HepG2 (cell line): Measurements from ENCODE around the gene HAX1. TPM values are rescaled to one million over a fixed set of nuclear protein-coding genes. Genes with fewer than 3 reads are reported as not detected.
A peak's percentile ranks its signal among the peaks of the same experiment; 100 is the strongest.

Source experiments
- CAMTA2 ChIP-seq: sonication (generic); formaldehyde crosslinking; IDR thresholded peaks from 2 replicates; pipeline ENCODE4 v1.4.0; 2020; ENCODE audit warnings: mild to moderate bottlenecking, missing genetic modification reagents, borderline replicate concordance
- ERF ChIP-seq: IDR thresholded peaks from 2 replicates; pipeline ENCODE4 v1.6.1; 2018; ENCODE audit warnings: missing biosample characterization, missing genetic modification reagents
- FOXP4 ChIP-seq: sonication (generic); formaldehyde crosslinking; IDR thresholded peaks from 2 replicates; pipeline ENCODE4 v1.4.0; 2020; ENCODE audit warnings: missing genetic modification reagents
- GABPA ChIP-seq, 2 experiments: IDR thresholded peaks; 2 replicates each; pipeline ENCODE4 v1.6.1; 2011 to 2016; ENCODE audit warnings: low read depth in 2 of 2, low read length in 1 of 2, missing biosample characterization in 1 of 2, missing genetic modification characterization in 1 of 2
- HMGXB3 ChIP-seq: sonication (generic); formaldehyde crosslinking; IDR thresholded peaks from 2 replicates; pipeline ENCODE4 v1.4.0; 2020; ENCODE audit warnings: missing genetic modification reagents, borderline replicate concordance
- HNF1B ChIP-seq: sonication (generic); formaldehyde crosslinking; IDR thresholded peaks from 2 replicates; pipeline ENCODE4 v1.5.1; 2020; ENCODE audit warnings: mild to moderate bottlenecking, moderate library complexity, missing genetic modification reagents
- MYC ChIP-seq: sonication (generic); formaldehyde crosslinking; IDR thresholded peaks from 2 replicates; pipeline ENCODE4 v1.9.0; 2021; ENCODE audit warnings: missing genetic modification reagents, borderline replicate concordance
- PAF1 ChIP-seq: IDR thresholded peaks from 2 replicates; pipeline ENCODE4 v1.6.1; 2016; ENCODE audit warnings: missing genetic modification reagents, missing compliant biosample characterization
- STAG1 ChIP-seq: sonication (generic); formaldehyde crosslinking; IDR thresholded peaks from 2 replicates; pipeline ENCODE4 v1.4.0; 2020; ENCODE audit warnings: missing genetic modification reagents
- ZHX2 ChIP-seq, 2 experiments: sonication (generic) in 1 of 2; formaldehyde crosslinking in 1 of 2; IDR thresholded peaks; 2 replicates each; pipeline versions ENCODE4 v1.6.1 to v1.9.0; 2014 to 2022; ENCODE audit warnings: antibody characterized with exemption in 1 of 2, borderline replicate concordance in 1 of 2, inconsistent platforms in 1 of 2, low read depth in 1 of 2, missing genetic modification reagents in 1 of 2
- polyA plus RNA-seq, 8 experiments: library from polyadenylated mRNA; depleted of rRNA in 3 of 8; stranded (reverse) in 7 of 8; unstranded in 1 of 8; fragments of >200 nt; fragmentation: Illumina TruSeq in 4 of 8; extraction: Trizol in 4 of 8; gene quantifications; 2 replicates each; pipeline versions ENCODE4 v1.2.1 to v1.2.3, GENCODE V29; 2011 to 2016; ENCODE audit warnings: low read depth in 4 of 8, missing spikeins in 1 of 8, mixed read lengths in 1 of 8; ENCODE audit not compliant: insufficient read depth in 1 of 8
- total RNA-seq, 5 experiments: library from RNA; depleted of rRNA; stranded (reverse); fragments of >200 nt; fragmentation: Illumina TruSeq; extraction: Trizol; gene quantifications; 2 replicates each; pipeline ENCODE4 v1.2.3, GENCODE V29; 2016; ENCODE audit warnings: low read depth in 1 of 5

The HAX1 gene
- total and polyA plus RNA-seq, 2 of the 13 experiments (the other 11 are each of a cell fraction or from before 2014, with no cell fraction given), result 89.2 to 128 TPM

- no peak; the same call in 1 of the 2 replicates for TF ChIP-seq HMGXB3 (CRISPR knock-in tag)
- TF ChIP-seq MYC, result peak; percentile 81; the same call in 1 of the 2 replicates
- TF ChIP-seq ZHX2 (IDR thresholded peaks at IDR 0.05; ENCODE audit: low read depth), result 0 out of 2 replicates have a peak, but pooled peaks have one; percentile 49
- TF ChIP-seq ZHX2 (CRISPR knock-in tag; IDR thresholded peaks at IDR 0.05; ENCODE audit: borderline replicate concordance), result no peak
- TF ChIP-seq ERF (CRISPR knock-in tag), result peak; percentile 86
- TF ChIP-seq STAG1 (CRISPR knock-in tag), result peak; percentile 91
- TF ChIP-seq HNF1B (CRISPR knock-in tag), result peak; percentile 76
- TF ChIP-seq PAF1 (CRISPR knock-in tag), result peak; percentile 66; the same call in 1 of the 2 replicates
- TF ChIP-seq GABPA (IDR thresholded peaks at IDR 0.05; ENCODE audit: low read depth, low read length), result 0 out of 2 replicates have a peak, but pooled peaks have one; percentile 15
- peak; percentile 80 for TF ChIP-seq GABPA (CRISPR knock-in tag; IDR thresholded peaks at IDR 0.05; ENCODE audit: low read depth)
- peak; percentile 70; the same call in 1 of the 2 replicates for TF ChIP-seq CAMTA2 (CRISPR knock-in tag)
- peak; percentile 27; the same call in 1 of the 2 replicates for TF ChIP-seq FOXP4 (CRISPR knock-in tag)
Observed at GRCh38 chr1:154272217-154272998, at the start of gene HAX1 (continued).
